HepG2 (cell line): Measurements from ENCODE around the gene SAP25. TPM values are rescaled to one million over a fixed set of nuclear protein-coding genes. Genes with fewer than 3 reads are reported as not detected.
A peak's percentile ranks its signal among the peaks of the same experiment; 100 is the strongest.

Experiments used
- FOXO4 ChIP-seq: sonication (generic); formaldehyde crosslinking; conservative IDR thresholded peaks from 2 replicates; pipeline ENCODE4 v1.8.1; 2023; ENCODE audit warnings: missing genetic modification reagents
- GABPA ChIP-seq, 2 experiments: IDR thresholded peaks; 2 replicates each; pipeline ENCODE4 v1.6.1; 2011 to 2016; ENCODE audit warnings: low read depth in 2 of 2, low read length in 1 of 2, missing biosample characterization in 1 of 2, missing genetic modification characterization in 1 of 2
- GRHL1 ChIP-seq: sonication (generic); formaldehyde crosslinking; conservative IDR thresholded peaks from 2 replicates; pipeline ENCODE4 v1.8.0; 2022; ENCODE audit warnings: missing genetic modification reagents
- HDAC6 ChIP-seq: fragments of 200-600 bp; sonication (generic); IDR thresholded peaks from 2 replicates; pipeline ENCODE4 v1.7.0; 2017; ENCODE audit warnings: mild to moderate bottlenecking, antibody characterized with exemption, low read length, low read depth
- KDM6A ChIP-seq: IDR thresholded peaks from 2 replicates; pipeline ENCODE4 v1.6.1; 2016; ENCODE audit warnings: low read depth
- MAFK ChIP-seq, 2 experiments: IDR thresholded peaks in 1 of 2; conservative IDR thresholded peaks in 1 of 2; 2 replicates each; pipeline ENCODE4 v1.6.1; 2011; ENCODE audit warnings: improper control_type of control experiment in 2 of 2, low read length in 2 of 2
- MEF2D ChIP-seq: sonication (generic); formaldehyde crosslinking; IDR thresholded peaks from 2 replicates; pipeline ENCODE4 v1.5.1; 2020; ENCODE audit warnings: mild to moderate bottlenecking, missing genetic modification reagents
- NCOA2 ChIP-seq: sonication (generic); formaldehyde crosslinking; IDR thresholded peaks from 2 replicates; pipeline ENCODE4 v1.8.0; 2022; ENCODE audit warnings: inconsistent platforms
- RARA ChIP-seq: IDR thresholded peaks from 2 replicates; pipeline ENCODE4 v1.6.1; 2016; ENCODE audit warnings: missing genetic modification reagents, missing compliant biosample characterization
- STAG1 ChIP-seq: sonication (generic); formaldehyde crosslinking; IDR thresholded peaks from 2 replicates; pipeline ENCODE4 v1.4.0; 2020; ENCODE audit warnings: missing genetic modification reagents
- ZBTB40 ChIP-seq, 2 experiments: fragments of 450-650 bp in 1 of 2; sonication (generic) in 1 of 2; formaldehyde crosslinking in 1 of 2; IDR thresholded peaks; 2 replicates each; pipeline versions ENCODE4 v1.6.1 to v1.8.0; 2016 to 2022; ENCODE audit warnings: antibody characterized with exemption in 1 of 2, mild to moderate bottlenecking in 1 of 2, missing genetic modification reagents in 1 of 2
- ZBTB7A ChIP-seq: sonication (generic); formaldehyde crosslinking; IDR thresholded peaks from 2 replicates; pipeline ENCODE4 v1.8.0; 2022; ENCODE audit warnings: mild to moderate bottlenecking, missing genetic modification reagents
- ZFAT ChIP-seq: sonication (generic); formaldehyde crosslinking; conservative IDR thresholded peaks from 2 replicates; pipeline ENCODE4 v1.8.1; 2023; ENCODE audit warnings: missing genetic modification reagents, inconsistent platforms
- ZNF780A ChIP-seq: sonication (generic); formaldehyde crosslinking; IDR thresholded peaks from 2 replicates; pipeline ENCODE4 v1.8.0; 2022; ENCODE audit warnings: mild to moderate bottlenecking, missing genetic modification reagents, moderate library complexity
- polyA plus RNA-seq, 8 experiments: library from polyadenylated mRNA; depleted of rRNA in 3 of 8; stranded (reverse) in 7 of 8; unstranded in 1 of 8; fragments of >200 nt; fragmentation: Illumina TruSeq in 4 of 8; extraction: Trizol in 4 of 8; gene quantifications; 2 replicates each; pipeline versions ENCODE4 v1.2.1 to v1.2.3, GENCODE V29; 2011 to 2016; ENCODE audit warnings: low read depth in 4 of 8, missing spikeins in 1 of 8, mixed read lengths in 1 of 8; ENCODE audit not compliant: insufficient read depth in 1 of 8
- total RNA-seq, 5 experiments: library from RNA; depleted of rRNA; stranded (reverse); fragments of >200 nt; fragmentation: Illumina TruSeq; extraction: Trizol; gene quantifications; 2 replicates each; pipeline ENCODE4 v1.2.3, GENCODE V29; 2016; ENCODE audit warnings: low read depth in 1 of 5

Gene SAP25
- total and polyA plus RNA-seq, 2 of the 13 experiments (the other 11 are each of a cell fraction or from before 2014, with no cell fraction given): 0.15 to 0.20 TPM

- TF ChIP-seq NCOA2 (peak; percentile 86), KDM6A (peak; percentile 20; the same call in 1 of the 2 replicates), GABPA (IDR thresholded peaks at IDR 0.05; ENCODE audit: low read depth, low read length) (no peak), GABPA (CRISPR knock-in tag; IDR thresholded peaks at IDR 0.05; ENCODE audit: low read depth) (no peak), MEF2D (CRISPR knock-in tag) (peak; percentile 77), RARA (CRISPR knock-in tag) (peak; percentile 87), MAFK (conservative IDR thresholded peaks at IDR 0.05 in 1 of 2, IDR thresholded peaks at IDR 0.05 in 1 of 2; ENCODE audit: low read length in 2 of 2) (no peak), ZFAT (CRISPR knock-in tag) (no peak), ZBTB7A (CRISPR knock-in tag) (no peak), HDAC6 (no peak), GRHL1 (no peak), FOXO4 (CRISPR knock-in tag) (no peak), ZBTB40 (IDR thresholded peaks at IDR 0.05) (no peak), ZBTB40 (CRISPR knock-in tag; IDR thresholded peaks at IDR 0.05) (no peak), STAG1 (CRISPR knock-in tag) (0 out of 2 replicates have a peak, but pooled peaks have one; percentile 2), ZNF780A (CRISPR knock-in tag) (no peak)
These were observed 27.4 kb downstream of the SAP25 start (continued) for GRCh38 chr7:100546129-100546925.
